Spleen (tissue), 11 donors: ENCODE results near the gene CYP19A1. TPM values are rescaled to one million over a fixed set of nuclear protein-coding genes. Genes with fewer than 3 reads are reported as not detected.
A peak's percentile ranks its signal among the peaks of the same experiment; 100 is the strongest.

Source experiments
- DNase-seq: peaks from one replicate; pipeline ENCODE4 v3.0.0-alpha.2; 2020
- H3K27ac ChIP-seq, 8 donors: fragments of 200-600 bp; sonication (generic) in 7 of 8; 1 replicate in 4 of 8; 2 replicates in 4 of 8; pipeline versions ENCODE4 v1.5.0 to v1.8.0; 2016 to 2021; ENCODE audit warnings: inconsistent platforms in 4 of 8, mild to moderate bottlenecking in 4 of 8, moderate library complexity in 1 of 8
- H3K27me3 ChIP-seq, 7 donors: fragments of 200-600 bp; sonication (generic) in 6 of 7; replicated peaks in 1 of 7; 1 replicate in 4 of 7; 2 replicates in 3 of 7; pipeline versions ENCODE4 v1.5.0 to v1.8.0; 2016 to 2021; ENCODE audit warnings: inconsistent platforms in 3 of 7, mild to moderate bottlenecking in 1 of 7
- H3K36me3 ChIP-seq, 6 donors: fragments of 200-600 bp; sonication (generic) in 5 of 6; 1 replicate in 4 of 6; 2 replicates in 2 of 6; pipeline versions ENCODE4 v1.5.0 to v1.8.0; 2016 to 2021; ENCODE audit warnings: inconsistent platforms in 2 of 6
- H3K4me1 ChIP-seq, 6 donors: fragments of 200-600 bp; sonication (generic) in 5 of 6; 1 replicate in 3 of 6; 2 replicates in 3 of 6; pipeline versions ENCODE4 v1.5.0 to v1.8.0; 2016 to 2021; ENCODE audit warnings: inconsistent platforms in 3 of 6
- H3K4me3 ChIP-seq, 8 donors: fragments of 200-600 bp; sonication (generic) in 7 of 8; 1 replicate in 4 of 8; 2 replicates in 4 of 8; pipeline versions ENCODE4 v1.5.0 to v1.8.0; 2016 to 2021; ENCODE audit warnings: inconsistent platforms in 4 of 8, mild to moderate bottlenecking in 4 of 8, moderate library complexity in 2 of 8
- H3K9me3 ChIP-seq, 8 donors: fragments of 200-600 bp; sonication (generic) in 7 of 8; 1 replicate in 4 of 8; 2 replicates in 4 of 8; pipeline versions ENCODE4 v1.5.0 to v1.8.0; 2016 to 2021; ENCODE audit warnings: inconsistent platforms in 4 of 8
- CTCF ChIP-seq, 11 experiments: fragments of 200-600 bp in 7 of 11; fragments of 450-650 bp in 4 of 11; sonication (generic) in 4 of 11; IDR thresholded peaks in 8 of 11; conservative IDR thresholded peaks in 3 of 11; 1 replicate in 7 of 11; 2 replicates in 4 of 11; pipeline versions ENCODE4 v1.4.0 to v1.8.0; 2016 to 2021; ENCODE audit warnings: antibody characterized with exemption in 11 of 11, inconsistent platforms in 4 of 11, mild to moderate bottlenecking in 1 of 11
- POLR2A ChIP-seq, 3 donors: fragments of 450-650 bp; IDR thresholded peaks; one replicate each; pipeline ENCODE4 v1.5.1; 2017; ENCODE audit warnings: antibody characterized with exemption in 3 of 3, mild to moderate bottlenecking in 1 of 3
- POLR2AphosphoS5 ChIP-seq, 3 donors: sonication (generic); formaldehyde crosslinking; IDR thresholded peaks; one replicate each; pipeline ENCODE4 v1.5.1; 2017; ENCODE audit warnings: antibody characterized with exemption in 3 of 3
- WGBS, 5 donors: extraction: QIAGEN DNeasy Blood & Tissue Kit in 3 of 5; methylation state at CpG; one replicate each; pipeline versions ENCODE4 v1.1.5 to v1.1.7; 2013 to 2018; 5-methylcytosine and 5-hydroxymethylcytosine counted together
- intact Hi-C: fragments of 100-400 bp; cut with DNase I; formaldehyde crosslinking; loops from one replicate; pipeline ENCODE4 v1.15.0; 2023; ENCODE audit warnings: low total_unique reads
- polyA plus RNA-seq, 3 donors: library from polyadenylated mRNA; stranded (reverse); fragments of 200-250 nt; gene quantifications; one replicate each; pipeline ENCODE4 v1.2.1, GENCODE V29; 2013
- total RNA-seq, 7 donors: library from RNA; depleted of rRNA in 3 of 7; stranded (reverse); fragments of >200 nt in 3 of 7; fragmentation: NEBNext Ultra II Directional in 4 of 7; extraction: Animal tissue kit (Norgen Biotek cat#: 25700) in 4 of 7; gene quantifications; one replicate each; pipeline versions ENCODE4 v1.1.0 to v1.2.1, GENCODE V29; 2016 to 2021
- donor health status: healthy with polysubstance abuse.
- donor health status: DM: no; HTN: no; CAD: no; lungs with moderate emphysema.
- donor health status: DM: no; HTN: no; CAD: no.
- donor health status: Bipolar disorder and iron deficiency.
- donor health status: healthy.
- donor health status: DM: no; HTN: no; CAD: no.
- donor health status: DM: yes; HTN: yes; CAD: no.

The CYP19A1 gene
- total and polyA plus RNA-seq, 10 donors: 0.13 to 5.6 (median 0.96) TPM; not detected in 1

GRCh38 chr15:51163843-51164242, 174.6 kb downstream of the CYP19A1 start:
- no peak for DNase-seq

GRCh38 chr15:51162865-51163762, 175.3 kb downstream of the CYP19A1 start:
- Histone ChIP-seq H3K4me3 (peak overlapping the region in 1 of 8 donors; percentile 7), H3K27ac (peak overlapping the region in 7 of 8 donors; percentile 8 to 71 (median 47))
- WGBS, 5 donors: 3 to 6% (median 3%) methylated on average over 8 of the region's 8 CpGs

More at GRCh38 chr15:51163843-51164242, 174.6 kb downstream of the CYP19A1 start:
- intact Hi-C loops: no loop called here
- TF ChIP-seq POLR2A (IDR thresholded peaks at IDR 0.05) (no peak), POLR2AphosphoS5 (IDR thresholded peaks at IDR 0.05) (no peak), CTCF (IDR thresholded peaks at IDR 0.05 in 8 of 11, conservative IDR thresholded peaks at IDR 0.05 in 3 of 11) (no peak)
- Histone ChIP-seq H3K27me3 (peaks cover 0 to 5% (median 0%) of the 10 kb centered on the region in 7 donors), H3K4me1 (peaks cover 7 to 18% (median 15%) of the 10 kb centered on the region in 6 donors), H3K9me3 (no peaks in the 10 kb centered on the region), H3K4me3 (no peak overlapping the region), H3K27ac (peak overlapping the region in 1 of 8 donors; percentile 71), H3K36me3 (no peaks in the 10 kb centered on the region)
- 51 to 68% (median 62%) methylated on average over 9 of the region's 9 CpGs for WGBS, 5 donors

GRCh38 chr15:51161491-51162220, 176.7 kb downstream of the CYP19A1 start:
- Histone ChIP-seq H3K27ac (no peak overlapping the region), H3K4me3 (no peak overlapping the region), H3K27me3 (peaks cover 0 to 5% (median 0%) of the 10 kb centered on the region in 7 donors), H3K36me3 (no peaks in the 10 kb centered on the region), H3K4me1 (peaks cover 7 to 18% (median 15%) of the 10 kb centered on the region in 6 donors), H3K9me3 (no peaks in the 10 kb centered on the region)
- no peak for DNase-seq
- no peak for TF ChIP-seq POLR2AphosphoS5 (IDR thresholded peaks at IDR 0.05)
- no peak for TF ChIP-seq POLR2A (IDR thresholded peaks at IDR 0.05)
- TF ChIP-seq CTCF (IDR thresholded peaks at IDR 0.05 in 8 of 11, conservative IDR thresholded peaks at IDR 0.05 in 3 of 11): no peak
- intact Hi-C loops: no loop called here
- WGBS, 5 donors: 81 to 100% (median 91%) methylated on average over 3 of the region's 3 CpGs

More at GRCh38 chr15:51162865-51163762, 175.3 kb downstream of the CYP19A1 start:
- H3K4me1 ChIP-seq: peaks cover 7 to 18% (median 15%) of the 10 kb centered on the region in 6 donors
- peak; percentile 81 for DNase-seq
- peaks cover 0 to 5% (median 0%) of the 10 kb centered on the region in 7 donors for H3K27me3 ChIP-seq
- intact Hi-C loops: no loop called here
- TF ChIP-seq CTCF (IDR thresholded peaks at IDR 0.05 in 8 of 11, conservative IDR thresholded peaks at IDR 0.05 in 3 of 11) (peak; percentile 55 to 96 (median 92)), POLR2A (IDR thresholded peaks at IDR 0.05) (no peak)
- H3K9me3 ChIP-seq: no peaks in the 10 kb centered on the region
- H3K36me3 ChIP-seq: no peaks in the 10 kb centered on the region
